Neuronal stem cell (in vitro differentiated cells): ENCODE data around the gene LTC4S.

Source experiments
- DNase-seq: peaks from one replicate; pipeline ENCODE4 v3.0.0-alpha.2; 2013; ENCODE audit warnings: low spot score
- H2AFZ ChIP-seq: one replicate; pipeline ENCODE4 v1.6.1; 2013; ENCODE audit warnings: mild to moderate bottlenecking, low read length, inconsistent platforms
- H2AK5ac ChIP-seq: 2 replicates; pipeline ENCODE4 v1.6.1; 2013; ENCODE audit warnings: low read depth, mild to moderate bottlenecking, inconsistent platforms, low read length, moderate library complexity, mixed read lengths
- H2BK120ac ChIP-seq: 2 replicates; pipeline ENCODE4 v1.6.1; 2013; ENCODE audit warnings: low read depth, mild to moderate bottlenecking, inconsistent platforms, low read length, moderate library complexity, mixed read lengths
- H2BK12ac ChIP-seq: one replicate; pipeline ENCODE4 v1.6.1; 2013; ENCODE audit warnings: low read length, inconsistent platforms
- H2BK15ac ChIP-seq: 2 replicates; pipeline ENCODE4 v1.6.1; 2013; ENCODE audit warnings: mild to moderate bottlenecking, low read length, inconsistent platforms, mixed read lengths
- H2BK5ac ChIP-seq: one replicate; pipeline ENCODE4 v1.6.1; 2013; ENCODE audit warnings: inconsistent platforms, mild to moderate bottlenecking, low read length, moderate library complexity
- H3K14ac ChIP-seq: one replicate; pipeline ENCODE4 v1.6.1; 2013; ENCODE audit warnings: low read length, inconsistent platforms
- H3K18ac ChIP-seq: 2 replicates; pipeline ENCODE4 v1.6.1; 2013; ENCODE audit warnings: low read length, inconsistent platforms
- H3K23ac ChIP-seq: 2 replicates; pipeline ENCODE4 v1.6.1; 2013; ENCODE audit warnings: low read depth, mild to moderate bottlenecking, mixed read lengths, low read length, inconsistent platforms; ENCODE audit not compliant: poor library complexity
- H3K27ac ChIP-seq: replicated peaks from 3 replicates; pipeline ENCODE4 v1.5.1; 2013; ENCODE audit warnings: low read length, inconsistent platforms
- H3K27me3 ChIP-seq, 3 experiments: 2 replicates each; pipeline ENCODE4 v1.6.1; 2013; ENCODE audit warnings: low read length in 3 of 3, mild to moderate bottlenecking in 2 of 3, inconsistent platforms in 1 of 3, low read depth in 1 of 3, mixed read lengths in 1 of 3, moderate library complexity in 1 of 3; ENCODE audit not compliant: control insufficient read depth in 3 of 3, insufficient read depth in 3 of 3
- H3K36me3 ChIP-seq, 2 donors: replicated peaks in 1 of 2; 2 replicates each; pipeline ENCODE4 v1.6.1; 2013; ENCODE audit warnings: low read length in 2 of 2; ENCODE audit not compliant: control insufficient read depth in 2 of 2, insufficient read depth in 2 of 2
- H3K4ac ChIP-seq: 2 replicates; pipeline ENCODE4 v1.6.1; 2013; ENCODE audit warnings: inconsistent platforms, mild to moderate bottlenecking, low read length, moderate library complexity
- H3K4me1 ChIP-seq, 2 donors: 1 replicate in 1 of 2; 2 replicates in 1 of 2; pipeline ENCODE4 v1.6.1; 2013; ENCODE audit warnings: low read length in 2 of 2, low read depth in 1 of 2; ENCODE audit not compliant: control insufficient read depth in 2 of 2, insufficient read depth in 1 of 2
- H3K4me2 ChIP-seq: one replicate; pipeline ENCODE4 v1.6.1; 2013; ENCODE audit warnings: mild to moderate bottlenecking, low read length, inconsistent platforms; ENCODE audit not compliant: insufficient read depth, poor library complexity, severe bottlenecking
- H3K4me3 ChIP-seq, 2 donors: 2 replicates each; pipeline ENCODE4 v1.5.1; 2013; ENCODE audit warnings: low read length in 2 of 2, mild to moderate bottlenecking in 2 of 2, inconsistent platforms in 1 of 2, moderate library complexity in 1 of 2
- H3K79me1 ChIP-seq: one replicate; pipeline ENCODE4 v1.6.1; 2013; ENCODE audit warnings: low read depth, mild to moderate bottlenecking, inconsistent platforms, low read length, moderate library complexity
- H3K9ac ChIP-seq: one replicate; pipeline ENCODE4 v1.6.1; 2013; ENCODE audit warnings: mild to moderate bottlenecking, low read depth, low read length, inconsistent platforms; ENCODE audit not compliant: poor library complexity
- H3K9me3 ChIP-seq, 2 donors: replicated peaks in 1 of 2; 2 replicates each; pipeline versions ENCODE3 to v1.6.1; 2013; ENCODE audit warnings: low read length in 2 of 2, mild to moderate bottlenecking in 2 of 2, inconsistent platforms in 1 of 2, low read depth in 1 of 2, mixed read lengths in 1 of 2, moderate library complexity in 1 of 2; ENCODE audit not compliant: control insufficient read depth in 2 of 2, insufficient read depth in 1 of 2
- H4K8ac ChIP-seq: one replicate; pipeline ENCODE4 v1.6.1; 2013; ENCODE audit warnings: low read depth, mild to moderate bottlenecking, inconsistent platforms, low read length, moderate library complexity
- H4K91ac ChIP-seq: one replicate; pipeline ENCODE4 v1.6.1; 2013; ENCODE audit warnings: low read length, low read depth, mild to moderate bottlenecking, inconsistent platforms; ENCODE audit not compliant: poor library complexity
- WGBS, 2 donors: extraction: QIAGEN DNeasy Blood & Tissue Kit; methylation state at CpG; one replicate each; pipeline ENCODE4 v1.1.7; 2013; ENCODE audit warnings: missing lambda C conversion rate in 2 of 2, mixed read lengths in 1 of 2; ENCODE audit not compliant: insufficient read length in 2 of 2, insufficient replicate concordance in 1 of 2; ENCODE audit errors: extremely low coverage in 2 of 2; 5-methylcytosine and 5-hydroxymethylcytosine counted together

Gene LTC4S

GRCh38 chr5:179822059-179822432, 28.3 kb downstream of the LTC4S start:
- Histone ChIP-seq H2BK12ac (no peak overlapping the region), H2AK5ac (no peak overlapping the region), H2BK120ac (no peak overlapping the region), H2BK5ac (no peak overlapping the region), H3K4me3 (peak overlapping the region in 1 of 2 donors; percentile 91), H2AFZ (no peak overlapping the region), H3K9ac (no peak overlapping the region), H3K27me3 (no peaks in the 10 kb centered on the region), H3K4me1 (peaks cover 23 to 33% of the 10 kb centered on the region in 2 donors), H3K36me3 (peaks cover 27 to 50% of the 10 kb centered on the region in 2 donors), H2BK15ac (no peak overlapping the region), H4K91ac (no peak overlapping the region), H3K18ac (no peak overlapping the region), H3K4ac (no peak overlapping the region), H3K23ac (no peak overlapping the region), H3K79me1 (peaks cover 23% of the 10 kb centered on the region), H3K9me3 (peaks cover 0 to 2% of the 10 kb centered on the region in 2 donors), H3K27ac (no peak overlapping the region), H3K14ac (no peak overlapping the region), H4K8ac (no peak overlapping the region), H3K4me2 (peak overlapping the region; percentile 23)
- WGBS, 2 donors: no CpG with 5 or more reads among the region's 3 CpGs
- DNase-seq: no peak

GRCh38 chr5:179822444-179822990, 28.7 kb downstream of the LTC4S start:
- H3K4me3 ChIP-seq: peak overlapping the region in 1 of 2 donors; percentile 91
- H3K18ac ChIP-seq: no peak overlapping the region
- no peak overlapping the region for H3K9ac ChIP-seq
- no peak overlapping the region for H4K91ac ChIP-seq
- DNase-seq: no peak
- no peak overlapping the region for H2BK12ac ChIP-seq
- no peak overlapping the region for H3K4me2 ChIP-seq
- H2AK5ac ChIP-seq: no peak overlapping the region
- H2BK5ac ChIP-seq: no peak overlapping the region
- H3K36me3 ChIP-seq: peaks cover 27 to 54% of the 10 kb centered on the region in 2 donors
- H4K8ac ChIP-seq: no peak overlapping the region
- H3K23ac ChIP-seq: no peak overlapping the region
- no peak overlapping the region for H2BK15ac ChIP-seq
- H3K4me1 ChIP-seq: peaks cover 23 to 31% of the 10 kb centered on the region in 2 donors
- H2BK120ac ChIP-seq: no peak overlapping the region
- WGBS, 2 donors: no CpG with 5 or more reads among the region's 8 CpGs
- peaks cover 0 to 2% of the 10 kb centered on the region in 2 donors for H3K9me3 ChIP-seq
- no peak overlapping the region for H3K4ac ChIP-seq
- H3K27ac ChIP-seq: no peak overlapping the region
- no peaks in the 10 kb centered on the region for H3K27me3 ChIP-seq
- H3K14ac ChIP-seq: no peak overlapping the region
- no peak overlapping the region for H2AFZ ChIP-seq
- peaks cover 23% of the 10 kb centered on the region for H3K79me1 ChIP-seq

GRCh38 chr5:179823937-179824744, 30.4 kb downstream of the LTC4S start:
- H2BK120ac ChIP-seq: no peak overlapping the region
- WGBS, 2 donors: no CpG with 5 or more reads among the region's 22 CpGs
- no peak overlapping the region for H3K4ac ChIP-seq
- H3K4me1 ChIP-seq: peaks cover 16 to 22% of the 10 kb centered on the region in 2 donors
- no peak overlapping the region for H3K18ac ChIP-seq
- H3K27me3 ChIP-seq: no peaks in the 10 kb centered on the region
- H2AK5ac ChIP-seq: no peak overlapping the region
- no peak overlapping the region for H3K4me3 ChIP-seq
- peaks cover 31 to 68% of the 10 kb centered on the region in 2 donors for H3K36me3 ChIP-seq
- DNase-seq: no peak
- no peak overlapping the region for H2AFZ ChIP-seq
- peak overlapping the region; percentile 57 for H4K8ac ChIP-seq
- no peak overlapping the region for H2BK5ac ChIP-seq
- H2BK15ac ChIP-seq: no peak overlapping the region
- no peak overlapping the region for H3K14ac ChIP-seq
- H3K79me1 ChIP-seq: peaks cover 20% of the 10 kb centered on the region
- H3K9me3 ChIP-seq: peaks cover 4 to 6% of the 10 kb centered on the region in 2 donors
- no peak overlapping the region for H3K4me2 ChIP-seq
- H4K91ac ChIP-seq: no peak overlapping the region
- H3K27ac ChIP-seq: no peak overlapping the region
- H3K9ac ChIP-seq: peak overlapping the region; percentile 35
- peak overlapping the region; percentile 6 for H2BK12ac ChIP-seq
- H3K23ac ChIP-seq: peak overlapping the region; percentile 21

DNA sequence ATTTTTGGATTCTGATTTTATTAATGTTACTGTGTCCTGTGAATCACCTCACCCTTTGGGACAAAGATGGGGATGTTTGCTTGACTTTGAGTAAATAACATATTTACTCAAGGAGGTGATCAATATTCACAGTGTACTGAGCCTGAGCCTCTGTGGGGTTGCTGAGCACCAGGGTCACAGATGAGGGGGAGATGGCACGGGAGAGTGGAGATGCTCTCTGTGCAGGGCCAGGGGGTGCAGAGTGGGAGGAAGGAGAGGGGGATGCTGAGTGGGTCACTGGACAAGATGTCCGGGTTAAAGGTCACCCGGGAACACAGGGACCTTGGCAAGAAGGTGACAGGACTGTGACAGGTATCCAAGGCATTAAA, 30.9 kb downstream of the LTC4S start:
- Histone ChIP-seq H3K4me3 (no peak overlapping the region), H3K4ac (no peak overlapping the region), H2BK12ac (no peak overlapping the region), H3K9me3 (peaks cover 4 to 12% of the 10 kb centered on the region in 2 donors), H3K27me3 (no peaks in the 10 kb centered on the region), H4K8ac (no peak overlapping the region), H3K18ac (no peak overlapping the region), H3K27ac (no peak overlapping the region), H2BK5ac (no peak overlapping the region), H2BK15ac (no peak overlapping the region), H3K14ac (no peak overlapping the region), H3K9ac (no peak overlapping the region), H3K4me2 (no peak overlapping the region), H2BK120ac (no peak overlapping the region), H3K23ac (no peak overlapping the region), H3K79me1 (peaks cover 20% of the 10 kb centered on the region), H2AFZ (no peak overlapping the region), H4K91ac (no peak overlapping the region), H3K36me3 (peaks cover 33 to 74% of the 10 kb centered on the region in 2 donors), H2AK5ac (no peak overlapping the region), H3K4me1 (peaks cover 10 to 17% of the 10 kb centered on the region in 2 donors)
- no peak for DNase-seq
- no CpG with 5 or more reads among the region's 3 CpGs for WGBS, 2 donors
